D721Med (cell line): ENCODE measurements around the gene BSPRY.

Experiments used
- DNase-seq: peaks from one replicate; pipeline ENCODE4 v3.0.0; 2011; ENCODE audit warnings: low spot score; ENCODE audit not compliant: insufficient read length
- FAIRE-seq: peaks from 2 replicates; lab custom pipeline; 2011; peaks lifted over from hg19 to GRCh38; lab: Jason Lieb, UNC
- TF ChIP-seq, protein P1 (sequence below): IDR thresholded peaks from 2 replicates; pipeline ENCODE4 v1.5.1; 2012; ENCODE audit warnings: mild to moderate bottlenecking, control low read depth; ENCODE audit not compliant: insufficient read depth; ENCODE audit errors: missing control alignments

Gene BSPRY

GRCh38 chr9:113410207-113410864, 61.0 kb downstream of the BSPRY start, which contains the start of the genes C9orf43 and POLE3:
Gene C9orf43 (plus strand): TSS chr9:113410747. CDS start chr9:113413494, 2,747 bp downstream.
Gene POLE3 (minus strand): TSS chr9:113410675. CDS start chr9:113410293, 382 bp downstream.
- no peak for FAIRE-seq

DNA sequence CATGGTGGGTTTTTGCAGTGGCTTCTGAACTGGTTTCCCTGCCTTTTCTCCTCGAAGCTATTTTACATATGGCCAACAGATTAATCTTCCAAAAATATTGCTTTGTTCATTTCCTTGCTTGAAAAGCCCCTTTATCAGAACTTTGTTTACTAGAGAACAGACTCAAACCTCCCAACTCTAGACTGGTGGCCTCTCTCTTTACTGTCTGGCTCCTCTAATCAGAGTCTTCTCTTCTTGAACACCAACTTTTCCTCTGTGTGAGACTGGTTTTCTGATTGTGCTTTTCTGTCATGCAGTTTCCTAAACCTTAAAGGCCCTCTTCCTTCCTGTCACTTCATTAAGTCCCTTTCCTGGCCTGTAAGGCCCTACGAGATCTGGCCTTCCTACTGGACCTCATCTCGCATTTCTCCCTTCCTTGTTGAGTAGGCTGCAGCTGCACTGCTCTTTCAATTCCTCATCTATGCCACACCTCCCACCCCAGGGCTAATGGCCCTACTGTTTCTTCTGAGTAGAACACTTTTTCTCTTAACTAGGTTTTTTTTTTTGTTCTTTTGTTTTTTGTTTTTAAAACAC, 66.9 kb downstream of the BSPRY start:
- FAIRE-seq: no peak
- TF ChIP-seq, protein P1, sequence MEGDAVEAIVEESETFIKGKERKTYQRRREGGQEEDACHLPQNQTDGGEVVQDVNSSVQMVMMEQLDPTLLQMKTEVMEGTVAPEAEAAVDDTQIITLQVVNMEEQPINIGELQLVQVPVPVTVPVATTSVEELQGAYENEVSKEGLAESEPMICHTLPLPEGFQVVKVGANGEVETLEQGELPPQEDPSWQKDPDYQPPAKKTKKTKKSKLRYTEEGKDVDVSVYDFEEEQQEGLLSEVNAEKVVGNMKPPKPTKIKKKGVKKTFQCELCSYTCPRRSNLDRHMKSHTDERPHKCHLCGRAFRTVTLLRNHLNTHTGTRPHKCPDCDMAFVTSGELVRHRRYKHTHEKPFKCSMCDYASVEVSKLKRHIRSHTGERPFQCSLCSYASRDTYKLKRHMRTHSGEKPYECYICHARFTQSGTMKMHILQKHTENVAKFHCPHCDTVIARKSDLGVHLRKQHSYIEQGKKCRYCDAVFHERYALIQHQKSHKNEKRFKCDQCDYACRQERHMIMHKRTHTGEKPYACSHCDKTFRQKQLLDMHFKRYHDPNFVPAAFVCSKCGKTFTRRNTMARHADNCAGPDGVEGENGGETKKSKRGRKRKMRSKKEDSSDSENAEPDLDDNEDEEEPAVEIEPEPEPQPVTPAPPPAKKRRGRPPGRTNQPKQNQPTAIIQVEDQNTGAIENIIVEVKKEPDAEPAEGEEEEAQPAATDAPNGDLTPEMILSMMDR: no peak
- no peak for DNase-seq

More at GRCh38 chr9:113410207-113410864, 61.0 kb downstream of the BSPRY start, which contains the start of the genes C9orf43 and POLE3:
- DNase-seq: peak; percentile 63
- TF ChIP-seq, protein P1: no peak

DNA sequence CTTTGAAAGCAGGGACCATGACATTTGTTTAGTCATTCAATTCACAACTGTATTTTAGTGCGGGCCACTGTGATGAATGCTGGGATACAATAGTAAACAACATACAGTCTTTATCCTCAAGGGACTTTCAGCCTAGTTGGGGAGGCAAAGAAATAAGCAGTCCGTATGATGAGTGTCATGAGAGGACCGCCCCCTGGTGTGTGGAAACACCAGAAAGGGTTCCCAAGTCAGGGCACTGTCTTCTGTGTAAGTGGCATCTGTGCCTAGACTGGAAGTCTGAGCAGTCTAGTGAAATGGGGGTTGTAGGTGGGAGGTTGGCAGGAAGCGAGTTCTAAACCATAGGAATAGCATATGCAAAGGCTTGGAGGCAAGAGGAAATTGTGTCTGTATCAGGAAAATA, 68.0 kb downstream of the BSPRY start:
- TF ChIP-seq, protein P1: no peak
- DNase-seq (no peak), FAIRE-seq (no peak)
